Choroid plexus epithelial cell (primary cell): ENCODE results near the gene ODAD4.

Experiments used
- DNase-seq: peaks from one replicate; pipeline ENCODE4 v3.0.0-alpha.2; 2010; ENCODE audit warnings: low read depth
- H3K4me3 ChIP-seq: 2 replicates; pipeline ENCODE4 v1.5.1; 2011; ENCODE audit warnings: low read depth, mild to moderate bottlenecking, control low read depth, low read length, moderate library complexity
- TF ChIP-seq, protein P1 (sequence below): conservative IDR thresholded peaks from 2 replicates; pipeline ENCODE4 v1.5.1; 2011; ENCODE audit warnings: low read depth, mild to moderate bottlenecking, control low read depth, inconsistent platforms, low read length, moderate library complexity

ODAD4 gene, protein sequence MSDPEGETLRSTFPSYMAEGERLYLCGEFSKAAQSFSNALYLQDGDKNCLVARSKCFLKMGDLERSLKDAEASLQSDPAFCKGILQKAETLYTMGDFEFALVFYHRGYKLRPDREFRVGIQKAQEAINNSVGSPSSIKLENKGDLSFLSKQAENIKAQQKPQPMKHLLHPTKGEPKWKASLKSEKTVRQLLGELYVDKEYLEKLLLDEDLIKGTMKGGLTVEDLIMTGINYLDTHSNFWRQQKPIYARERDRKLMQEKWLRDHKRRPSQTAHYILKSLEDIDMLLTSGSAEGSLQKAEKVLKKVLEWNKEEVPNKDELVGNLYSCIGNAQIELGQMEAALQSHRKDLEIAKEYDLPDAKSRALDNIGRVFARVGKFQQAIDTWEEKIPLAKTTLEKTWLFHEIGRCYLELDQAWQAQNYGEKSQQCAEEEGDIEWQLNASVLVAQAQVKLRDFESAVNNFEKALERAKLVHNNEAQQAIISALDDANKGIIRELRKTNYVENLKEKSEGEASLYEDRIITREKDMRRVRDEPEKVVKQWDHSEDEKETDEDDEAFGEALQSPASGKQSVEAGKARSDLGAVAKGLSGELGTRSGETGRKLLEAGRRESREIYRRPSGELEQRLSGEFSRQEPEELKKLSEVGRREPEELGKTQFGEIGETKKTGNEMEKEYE

DNA sequence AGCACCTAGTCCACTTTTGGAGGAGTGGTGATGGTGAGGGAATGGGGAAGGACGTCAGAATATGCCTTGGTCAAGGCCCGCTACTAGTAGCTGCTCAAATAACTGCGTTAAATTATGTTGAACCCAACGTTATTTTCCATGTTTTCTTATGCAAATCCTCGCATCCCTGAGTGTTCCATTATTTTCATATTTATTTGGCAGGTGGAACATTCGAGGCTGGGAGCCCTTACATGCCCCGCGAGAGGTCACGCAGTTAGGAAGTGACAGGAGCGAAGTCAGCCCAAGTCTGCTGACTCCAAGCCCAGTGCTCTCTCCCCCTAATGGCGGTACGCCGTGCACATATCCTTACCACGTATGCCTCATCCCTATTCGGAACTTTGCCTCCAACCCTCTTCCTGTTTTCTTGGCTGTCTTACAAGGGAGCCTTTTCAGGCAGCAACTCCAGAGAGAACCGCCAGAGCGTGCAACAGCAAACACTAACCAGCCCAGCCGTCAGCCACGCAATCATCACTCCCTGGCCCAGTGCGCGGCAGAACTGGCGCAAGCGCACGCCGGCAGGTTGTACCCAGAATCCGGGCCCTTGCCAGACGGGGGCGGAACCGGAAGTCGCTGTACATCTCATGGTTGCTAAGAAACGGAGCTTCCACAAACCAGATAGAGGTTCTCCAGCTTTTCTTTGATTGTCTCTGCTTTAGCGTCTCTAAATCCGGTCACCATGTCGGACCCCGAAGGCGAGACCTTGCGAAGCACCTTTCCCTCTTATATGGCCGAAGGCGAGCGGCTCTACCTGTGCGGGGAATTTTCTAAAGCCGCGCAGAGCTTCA lies at the start of gene ODAD4:
TSS of gene ODAD4 (plus strand) at position 609 of the 824 bp plus-strand sequence. CDS start at position 716, 107 bp downstream.
- TF ChIP-seq, protein P1, sequence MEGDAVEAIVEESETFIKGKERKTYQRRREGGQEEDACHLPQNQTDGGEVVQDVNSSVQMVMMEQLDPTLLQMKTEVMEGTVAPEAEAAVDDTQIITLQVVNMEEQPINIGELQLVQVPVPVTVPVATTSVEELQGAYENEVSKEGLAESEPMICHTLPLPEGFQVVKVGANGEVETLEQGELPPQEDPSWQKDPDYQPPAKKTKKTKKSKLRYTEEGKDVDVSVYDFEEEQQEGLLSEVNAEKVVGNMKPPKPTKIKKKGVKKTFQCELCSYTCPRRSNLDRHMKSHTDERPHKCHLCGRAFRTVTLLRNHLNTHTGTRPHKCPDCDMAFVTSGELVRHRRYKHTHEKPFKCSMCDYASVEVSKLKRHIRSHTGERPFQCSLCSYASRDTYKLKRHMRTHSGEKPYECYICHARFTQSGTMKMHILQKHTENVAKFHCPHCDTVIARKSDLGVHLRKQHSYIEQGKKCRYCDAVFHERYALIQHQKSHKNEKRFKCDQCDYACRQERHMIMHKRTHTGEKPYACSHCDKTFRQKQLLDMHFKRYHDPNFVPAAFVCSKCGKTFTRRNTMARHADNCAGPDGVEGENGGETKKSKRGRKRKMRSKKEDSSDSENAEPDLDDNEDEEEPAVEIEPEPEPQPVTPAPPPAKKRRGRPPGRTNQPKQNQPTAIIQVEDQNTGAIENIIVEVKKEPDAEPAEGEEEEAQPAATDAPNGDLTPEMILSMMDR = peak; percentile 64
- DNase-seq = peak; percentile 98
- H3K4me3 ChIP-seq = peak within 1 kb of the TSS; percentile 60

- TF ChIP-seq, protein P1 = no peak
- no peak for DNase-seq
- no peak overlapping the region for H3K4me3 ChIP-seq
Observed at GRCh38 chr17:41882756-41883155, 47.7 kb upstream of the ODAD4 start.

DNA sequence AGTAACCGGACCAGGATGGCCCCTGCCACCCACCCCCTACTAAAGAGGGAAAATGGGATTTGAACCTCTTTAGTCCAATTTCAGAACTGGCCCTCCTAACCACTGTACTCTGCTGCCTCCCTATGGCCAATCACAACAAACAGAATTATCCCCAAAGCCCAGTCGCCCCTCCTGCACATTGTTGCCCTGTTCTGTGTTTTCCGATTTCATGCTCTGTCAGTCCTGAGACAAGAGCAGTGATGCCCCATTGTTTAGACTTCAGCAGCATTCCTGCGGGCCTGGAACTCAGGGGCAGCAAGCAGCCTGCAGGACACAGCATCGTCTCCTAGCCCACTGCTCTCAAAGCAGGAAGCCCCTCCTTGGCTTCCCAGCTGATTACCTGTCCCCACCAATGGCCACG lies 44.7 kb upstream of the ODAD4 start:
- TF ChIP-seq, protein P1 = peak; percentile 42
- no peak overlapping the region for H3K4me3 ChIP-seq
- peak; percentile 27 for DNase-seq

DNA sequence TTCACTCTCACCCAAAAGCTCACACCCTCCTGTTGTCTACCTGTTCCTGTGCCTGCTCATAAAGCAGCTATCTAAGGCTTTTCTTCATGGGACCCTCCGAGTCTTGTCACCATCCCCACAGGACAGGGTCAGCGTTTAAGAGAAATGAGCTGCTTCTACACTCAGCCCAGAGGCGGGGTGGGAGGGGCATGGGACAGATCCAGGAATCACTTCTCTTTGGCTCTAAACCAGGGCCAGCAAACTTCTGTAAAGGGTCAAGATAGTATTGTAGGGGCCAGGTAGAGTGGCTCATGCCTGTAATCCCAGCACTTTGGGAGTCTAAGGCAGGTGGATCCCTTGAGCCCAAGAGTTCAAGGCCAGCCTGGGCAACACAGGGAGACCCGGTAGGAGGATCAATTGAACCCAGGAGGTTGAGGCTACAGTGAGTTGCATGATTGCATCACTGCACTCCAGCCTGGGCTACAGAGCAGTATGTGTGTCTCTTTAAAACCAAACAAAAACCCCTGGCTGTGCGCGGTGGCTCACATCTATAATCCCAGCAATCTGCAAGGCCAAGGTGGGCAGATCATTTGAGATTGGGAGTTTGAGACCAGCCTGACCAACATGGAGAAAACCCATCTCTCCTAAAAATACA lies 42.0 kb upstream of the ODAD4 start:
- H3K4me3 ChIP-seq = no peak overlapping the region
- TF ChIP-seq, protein P1 = no peak
- no peak for DNase-seq

DNA sequence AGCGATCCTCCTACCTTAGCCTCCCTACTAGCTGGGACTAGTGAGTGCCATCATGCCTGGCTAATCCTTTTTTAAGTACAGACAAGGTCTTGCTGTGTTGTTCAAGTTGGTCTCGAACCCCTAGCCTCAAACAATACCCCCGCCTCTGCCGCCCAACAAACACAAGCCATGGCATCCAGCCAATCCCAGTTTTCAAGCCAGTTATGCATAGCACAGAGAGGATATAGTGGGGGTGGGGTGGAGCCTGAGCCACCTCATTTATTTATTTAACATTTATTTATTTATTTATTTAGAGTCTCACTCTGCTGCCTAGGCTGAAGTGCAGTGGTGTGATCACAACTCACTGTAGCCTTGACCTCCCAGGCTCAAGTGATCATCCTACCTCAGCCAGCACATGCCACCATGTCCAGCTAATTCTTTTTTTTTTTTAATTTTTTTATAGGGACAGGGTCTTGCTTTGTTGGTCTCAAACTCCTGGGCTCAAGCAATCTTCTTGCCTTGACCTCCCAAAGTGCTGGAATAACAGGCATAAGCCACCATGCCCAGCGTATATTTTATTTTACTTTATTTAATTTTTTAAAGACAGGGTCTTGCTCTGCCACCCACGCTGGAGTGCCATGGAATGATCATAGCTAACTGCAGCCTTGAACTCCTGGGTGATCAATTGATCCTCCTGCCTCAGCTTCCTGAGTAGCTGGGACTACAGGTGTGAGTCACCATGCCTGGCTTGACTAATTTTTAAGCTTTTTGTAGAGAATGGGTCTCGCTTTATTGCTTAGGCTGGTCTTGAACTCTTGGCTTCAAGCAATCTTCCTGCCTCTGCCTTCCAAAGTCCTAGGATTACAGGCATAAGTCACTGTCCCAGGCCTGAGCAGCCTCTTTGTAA lies 39.0 kb upstream of the ODAD4 start:
- no peak for DNase-seq
- H3K4me3 ChIP-seq = no peak overlapping the region
- TF ChIP-seq, protein P1 = no peak

DNA sequence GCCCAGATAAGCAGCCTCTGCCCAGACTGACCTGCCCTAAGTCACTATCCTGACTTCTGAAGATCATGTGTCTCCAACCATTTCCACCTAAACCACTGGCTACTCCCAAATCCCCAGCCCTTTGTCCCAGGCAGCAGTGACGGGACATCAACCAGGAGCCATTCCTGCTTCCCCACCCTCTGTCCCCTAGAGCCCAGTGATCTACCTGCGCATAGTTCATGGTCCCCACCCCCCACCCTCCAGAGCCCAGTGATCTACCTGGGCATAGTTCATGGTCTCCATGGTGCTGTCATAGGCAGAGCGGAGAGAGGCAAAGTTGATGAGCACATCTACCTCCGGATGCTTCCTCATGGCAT lies 38.4 kb upstream of the ODAD4 start:
- no peak overlapping the region for H3K4me3 ChIP-seq
- TF ChIP-seq, protein P1 = no peak
- DNase-seq = no peak
